ENCODE data around the gene EHF.

GRCh38 chr11:34667810-34668582, 47.1 kb downstream of the EHF start:
- TF ChIP-seq POLR2AphosphoS5 (IDR thresholded peaks at IDR 0.05; ENCODE audit: borderline replicate concordance, low read depth, low read length) (no peak), EZH2 (IDR thresholded peaks at IDR 0.05) (no peak)

Measured in SK-N-MC (cell line).